OCI-LY1 (cell line): ENCODE data around the gene NKAIN2.

ENCODE experiments used
- H2AFZ ChIP-seq: fragments of 200-600 bp; sonication (generic), shearing (Covaris generic); 2 replicates; pipeline ENCODE4 v1.6.0; 2014; ENCODE audit warnings: antibody characterized with exemption, mild to moderate bottlenecking, low read length
- H3F3A ChIP-seq: fragments of 200-600 bp; sonication (generic), shearing (Covaris generic); 2 replicates; pipeline ENCODE4 v1.6.0; 2014; ENCODE audit warnings: mild to moderate bottlenecking, antibody characterized with exemption, low read length, moderate library complexity; ENCODE audit not compliant: insufficient read depth
- H3K27ac ChIP-seq: fragments of 200-600 bp; sonication (generic); 2 replicates; pipeline ENCODE4 v1.5.1; 2014; ENCODE audit warnings: low read length, mixed run types, mild to moderate bottlenecking, low read depth; ENCODE audit not compliant: poor library complexity, severe bottlenecking
- H3K27me3 ChIP-seq: fragments of 200-600 bp; sonication (generic); 2 replicates; pipeline ENCODE4 v1.6.0; 2014; ENCODE audit warnings: antibody characterized with exemption, mild to moderate bottlenecking, low read length, moderate library complexity; ENCODE audit not compliant: insufficient read depth
- H3K36me3 ChIP-seq: fragments of 200-600 bp; sonication (generic); 2 replicates; pipeline ENCODE4 v1.6.1; 2014; ENCODE audit warnings: mild to moderate bottlenecking, antibody characterized with exemption, low read length, moderate library complexity, mixed read lengths; ENCODE audit not compliant: insufficient read depth
- H3K4me1 ChIP-seq: fragments of 200-600 bp; sonication (generic); 2 replicates; pipeline ENCODE4 v1.5.1; 2014; ENCODE audit warnings: mild to moderate bottlenecking, low read length, moderate library complexity; ENCODE audit not compliant: insufficient read depth, severe bottlenecking
- H3K4me2 ChIP-seq: fragments of 200-600 bp; sonication (generic), shearing (Covaris generic); 2 replicates; pipeline ENCODE4 v1.6.1; 2014; ENCODE audit warnings: low read length
- H3K4me3 ChIP-seq: fragments of 200-600 bp; sonication (generic); 2 replicates; pipeline ENCODE4 v1.5.1; 2014; ENCODE audit warnings: low read length, low read depth, mild to moderate bottlenecking, mixed read lengths; ENCODE audit not compliant: poor library complexity, severe bottlenecking
- H3K79me2 ChIP-seq: fragments of 200-600 bp; shearing (Covaris generic); 2 replicates; pipeline ENCODE4 v1.6.1; 2016; ENCODE audit warnings: mixed run types, low read length, mixed read lengths; ENCODE audit not compliant: insufficient read depth
- H3K9ac ChIP-seq: fragments of 200-600 bp; sonication (generic), shearing (Covaris generic); 2 replicates; pipeline ENCODE4 v1.6.1; 2014; ENCODE audit warnings: mild to moderate bottlenecking, low read length, mixed read lengths
- H3K9me2 ChIP-seq: fragments of 200-600 bp; sonication (generic), shearing (Covaris generic); 2 replicates; pipeline ENCODE4 v1.6.1; 2014; ENCODE audit warnings: low read depth, mild to moderate bottlenecking, low read length, mixed read lengths
- H3K9me3 ChIP-seq: fragments of 200-600 bp; shearing (Covaris generic); 2 replicates; pipeline ENCODE4 v1.6.1; 2014; ENCODE audit warnings: low read length, mixed read lengths
- H4K20me1 ChIP-seq: fragments of 200-600 bp; sonication (generic), shearing (Covaris generic); 2 replicates; pipeline ENCODE4 v1.6.0; 2016; ENCODE audit warnings: mild to moderate bottlenecking, low read length; ENCODE audit not compliant: insufficient read depth
- CTCF ChIP-seq: fragments of 200-600 bp; sonication (generic), shearing (Covaris generic); IDR thresholded peaks from 2 replicates; pipeline ENCODE4 v1.5.1; 2017; ENCODE audit warnings: mild to moderate bottlenecking, antibody characterized with exemption, low read length, moderate library complexity, mixed read lengths
- EZH2 ChIP-seq: fragments of 200-600 bp; sonication (generic), shearing (Covaris generic); IDR thresholded peaks from 2 replicates; pipeline ENCODE4 v1.8.0; 2017; ENCODE audit warnings: borderline replicate concordance, mixed run types, mild to moderate bottlenecking, antibody characterized with exemption, low read length, moderate library complexity, mixed read lengths

Gene NKAIN2

GRCh38 chr6:124669713-124670480 lies 866.2 kb downstream of the NKAIN2 start:
- no peaks in the 10 kb centered on the region for H4K20me1 ChIP-seq
- no peak overlapping the region for H3K4me2 ChIP-seq
- H3K9me3 ChIP-seq: peaks cover 4% of the 10 kb centered on the region
- no peak overlapping the region for H3K9ac ChIP-seq
- no peak overlapping the region for H2AFZ ChIP-seq
- no peaks in the 10 kb centered on the region for H3K79me2 ChIP-seq
- no peak overlapping the region for H3K4me3 ChIP-seq
- H3K4me1 ChIP-seq: peaks cover 11% of the 10 kb centered on the region
- TF ChIP-seq CTCF (no peak), EZH2 (no peak)
- no peak overlapping the region for H3K27ac ChIP-seq
- no peaks in the 10 kb centered on the region for H3K27me3 ChIP-seq
- no peaks in the 10 kb centered on the region for H3F3A ChIP-seq
- no peaks in the 10 kb centered on the region for H3K36me3 ChIP-seq
- no peaks in the 10 kb centered on the region for H3K9me2 ChIP-seq

- Histone ChIP-seq H3F3A (no peaks in the 10 kb centered on the region), H3K27ac (peak overlapping the region; percentile 70), H4K20me1 (no peaks in the 10 kb centered on the region), H2AFZ (no peak overlapping the region), H3K79me2 (no peaks in the 10 kb centered on the region), H3K4me3 (no peak overlapping the region), H3K4me2 (no peak overlapping the region), H3K36me3 (no peaks in the 10 kb centered on the region), H3K9me2 (no peaks in the 10 kb centered on the region), H3K27me3 (no peaks in the 10 kb centered on the region), H3K9me3 (peaks cover 4% of the 10 kb centered on the region), H3K4me1 (peaks cover 11% of the 10 kb centered on the region), H3K9ac (no peak overlapping the region)
- TF ChIP-seq EZH2 (no peak), CTCF (no peak)
These were observed 867.1 kb downstream of the NKAIN2 start for GRCh38 chr6:124670801-124671200.

GRCh38 chr6:124671324-124671723 lies 867.7 kb downstream of the NKAIN2 start:
- Histone ChIP-seq H3F3A (no peaks in the 10 kb centered on the region), H3K79me2 (no peaks in the 10 kb centered on the region), H3K4me1 (peaks cover 11% of the 10 kb centered on the region), H3K4me2 (no peak overlapping the region), H3K9ac (no peak overlapping the region), H3K4me3 (no peak overlapping the region), H3K9me3 (peaks cover 4% of the 10 kb centered on the region), H3K27ac (peak overlapping the region; percentile 70), H3K9me2 (no peaks in the 10 kb centered on the region), H4K20me1 (no peaks in the 10 kb centered on the region), H2AFZ (no peak overlapping the region), H3K36me3 (no peaks in the 10 kb centered on the region), H3K27me3 (no peaks in the 10 kb centered on the region)
- no peak for TF ChIP-seq CTCF
- TF ChIP-seq EZH2: no peak
